HG03139 (cell line): Measurements from ENCODE around the gene TALDO1.

ENCODE experiments used
- ATAC-seq: cut with Tn5 transposase; IDR thresholded peaks from one replicate; pipeline ENCODE4 v1.9.1; 2021; ENCODE audit not compliant: unreplicated experiment

TALDO1 gene

DNA sequence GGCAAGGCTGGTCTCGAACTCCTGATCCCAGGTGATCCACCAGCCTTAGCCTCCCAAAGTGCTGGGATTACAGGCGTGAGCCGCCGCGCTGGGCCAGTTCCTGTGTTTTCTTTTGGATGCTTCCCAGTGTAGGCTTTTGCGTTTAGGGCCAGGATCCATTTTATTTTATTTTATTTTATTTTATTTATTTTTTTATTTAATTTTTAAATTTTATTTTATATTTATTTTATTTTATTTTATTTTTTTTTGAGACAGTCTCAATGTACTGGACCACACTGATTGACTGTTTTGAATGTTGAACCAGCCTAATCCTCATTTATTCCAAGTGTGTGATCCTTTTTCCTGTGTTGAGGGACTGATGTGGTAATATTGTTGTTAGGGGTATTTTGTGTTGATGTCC is 32.8 kb upstream of the TALDO1 start:
- no peak for ATAC-seq

GRCh38 chr11:719214-720016 is 27.8 kb upstream of the TALDO1 start:
- ATAC-seq: no peak

- no peak for ATAC-seq
Observed at GRCh38 chr11:720017-720641, 27.1 kb upstream of the TALDO1 start.

GRCh38 chr11:720642-721246 is 26.5 kb upstream of the TALDO1 start:
- no peak for ATAC-seq

DNA sequence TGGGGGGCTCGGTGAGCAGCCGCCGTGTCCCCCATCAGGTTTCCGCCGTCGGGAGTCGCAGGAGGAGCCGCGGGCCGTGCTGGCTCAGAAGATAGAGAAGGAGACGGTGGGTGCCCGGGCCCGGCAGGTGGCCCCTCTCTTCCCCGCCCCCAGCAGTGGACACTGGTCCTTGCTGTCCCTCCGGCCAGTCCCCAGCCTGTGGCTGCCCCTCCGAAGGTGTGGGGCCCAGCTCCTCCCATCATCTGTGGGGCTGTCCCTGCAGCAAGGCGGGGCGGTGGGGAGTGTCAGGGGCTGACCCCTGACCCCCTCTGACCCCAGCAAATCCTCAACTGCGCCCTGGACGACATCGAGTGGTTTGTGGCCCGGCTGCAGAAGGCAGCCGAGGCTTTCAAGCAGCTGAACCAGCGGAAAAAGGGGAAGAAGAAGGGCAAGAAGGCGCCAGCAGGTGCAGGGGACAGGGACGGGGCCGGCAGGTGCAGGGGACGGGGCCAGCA is 26.0 kb upstream of the TALDO1 start:
- ATAC-seq: no peak

DNA sequence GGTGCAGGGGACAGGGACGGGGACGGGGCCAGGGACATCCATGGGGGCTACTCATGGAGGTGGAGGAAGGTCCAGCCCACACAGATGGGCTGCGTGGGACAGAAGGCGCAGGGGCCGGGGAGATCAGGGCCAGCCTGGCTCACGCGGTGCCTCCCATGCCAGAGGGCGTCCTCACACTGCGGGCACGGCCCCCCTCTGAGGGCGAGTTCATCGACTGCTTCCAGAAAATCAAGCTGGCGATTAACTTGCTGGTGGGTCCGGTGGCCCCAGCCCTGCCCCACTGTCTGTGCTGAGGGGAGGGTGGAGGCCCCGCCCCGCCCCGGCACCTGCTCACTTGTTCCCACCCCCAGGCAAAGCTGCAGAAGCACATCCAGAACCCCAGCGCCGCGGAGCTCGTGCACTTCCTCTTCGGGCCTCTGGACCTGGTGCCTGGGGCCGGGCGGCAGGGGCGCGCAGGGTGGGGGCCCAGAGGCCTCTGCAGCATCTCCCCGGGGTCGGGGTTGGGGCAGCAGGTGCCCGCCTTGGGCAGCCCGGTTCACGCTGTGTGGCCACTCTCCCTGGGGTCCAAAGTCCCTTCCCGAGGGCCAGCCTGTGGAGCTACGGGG is 25.4 kb upstream of the TALDO1 start:
- no peak for ATAC-seq

DNA sequence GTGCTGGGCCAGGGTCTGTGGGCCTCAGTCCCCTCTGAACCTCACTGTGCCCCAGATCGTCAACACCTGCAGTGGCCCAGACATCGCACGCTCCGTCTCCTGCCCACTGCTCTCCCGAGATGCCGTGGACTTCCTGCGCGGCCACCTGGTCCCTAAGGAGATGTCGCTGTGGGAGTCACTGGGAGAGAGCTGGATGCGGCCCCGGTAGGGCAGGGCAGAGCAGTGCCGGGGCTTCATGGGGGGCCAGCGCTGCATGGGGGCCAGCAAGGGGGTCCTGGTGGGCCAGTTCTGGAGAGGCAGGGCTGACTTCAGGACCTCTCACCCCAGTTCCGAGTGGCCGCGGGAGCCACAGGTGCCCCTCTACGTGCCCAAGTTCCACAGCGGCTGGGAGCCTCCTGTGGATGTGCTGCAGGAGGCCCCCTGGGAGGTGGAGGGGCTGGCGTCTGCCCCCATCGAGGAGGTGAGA is 24.9 kb upstream of the TALDO1 start:
- ATAC-seq: no peak

GRCh38 chr11:723120-723883 is 24.0 kb upstream of the TALDO1 start:
- no peak for ATAC-seq

- ATAC-seq: no peak
Observed at GRCh38 chr11:724049-724777, 23.1 kb upstream of the TALDO1 start.

DNA sequence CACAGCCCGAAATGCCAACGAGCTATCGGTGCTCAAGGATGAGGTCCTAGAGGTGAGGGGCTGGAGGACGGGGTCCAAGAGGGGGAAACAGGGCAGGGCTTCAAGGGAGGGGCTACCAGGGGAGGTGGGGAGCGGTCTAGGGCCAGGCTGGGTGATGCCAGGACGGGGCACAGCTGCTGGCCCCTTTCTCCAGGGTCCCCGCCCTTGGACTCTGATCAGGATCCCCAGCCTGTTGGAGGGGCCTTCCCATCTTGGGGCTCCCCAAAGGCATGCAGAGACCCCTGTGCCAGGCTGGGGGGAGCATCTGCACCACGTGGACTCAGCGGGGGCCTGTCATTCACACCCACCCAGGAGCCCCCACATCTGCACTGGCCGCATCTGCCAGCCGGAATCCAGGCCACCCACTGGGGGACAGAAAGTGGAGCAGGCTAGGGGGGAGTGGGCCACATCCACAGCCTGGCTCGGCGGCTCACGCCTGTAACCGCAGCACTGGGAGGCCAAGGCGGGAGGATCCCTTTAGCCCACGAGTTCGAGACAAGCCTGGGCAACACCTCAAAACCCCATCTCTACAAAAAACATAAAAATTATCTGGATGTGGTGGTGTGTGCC is 22.4 kb upstream of the TALDO1 start:
- ATAC-seq: no peak

GRCh38 chr11:725624-726202 is 21.6 kb upstream of the TALDO1 start:
- no peak for ATAC-seq

DNA sequence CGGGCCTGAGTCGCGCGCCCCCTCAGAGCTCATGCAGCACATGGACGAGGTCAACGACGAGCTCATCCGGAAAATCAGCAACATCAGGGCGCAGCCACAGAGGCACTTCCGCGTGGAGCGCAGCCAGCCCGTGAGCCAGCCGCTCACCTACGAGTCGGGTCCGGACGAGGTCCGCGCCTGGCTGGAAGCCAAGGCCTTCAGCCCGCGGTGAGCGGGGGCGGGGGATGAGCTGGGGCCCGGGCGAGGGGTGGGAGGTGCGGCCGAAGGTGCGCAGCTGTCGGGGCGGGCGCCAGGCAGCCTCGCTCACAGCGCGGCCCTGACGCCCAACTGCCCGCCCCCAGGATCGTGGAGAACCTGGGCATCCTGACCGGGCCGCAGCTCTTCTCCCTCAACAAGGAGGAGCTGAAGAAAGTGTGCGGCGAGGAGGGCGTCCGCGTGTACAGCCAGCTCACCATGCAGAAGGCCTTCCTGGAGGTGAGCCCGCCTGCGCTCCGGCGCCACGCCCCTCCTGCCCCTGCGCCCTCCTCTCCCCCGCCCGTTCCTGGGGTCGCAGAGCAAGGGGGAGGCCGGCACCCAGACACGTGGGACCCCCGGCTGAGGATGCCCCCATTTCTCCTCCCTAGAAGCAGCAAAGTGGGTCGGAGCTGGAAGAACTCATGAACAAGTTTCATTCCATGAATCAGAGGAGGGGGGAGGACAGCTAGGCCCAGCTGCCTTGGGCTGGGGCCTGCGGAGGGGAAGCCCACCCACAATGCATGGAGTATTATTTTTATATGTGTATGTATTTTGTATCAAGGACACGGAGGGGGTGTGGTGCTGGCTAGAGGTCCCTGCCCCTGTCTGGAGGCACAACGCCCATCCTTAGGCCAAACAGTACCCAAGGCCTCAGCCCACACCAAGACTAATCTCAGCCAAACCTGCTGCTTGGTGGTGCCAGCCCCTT is 20.7 kb upstream of the TALDO1 start:
- no peak for ATAC-seq

DNA sequence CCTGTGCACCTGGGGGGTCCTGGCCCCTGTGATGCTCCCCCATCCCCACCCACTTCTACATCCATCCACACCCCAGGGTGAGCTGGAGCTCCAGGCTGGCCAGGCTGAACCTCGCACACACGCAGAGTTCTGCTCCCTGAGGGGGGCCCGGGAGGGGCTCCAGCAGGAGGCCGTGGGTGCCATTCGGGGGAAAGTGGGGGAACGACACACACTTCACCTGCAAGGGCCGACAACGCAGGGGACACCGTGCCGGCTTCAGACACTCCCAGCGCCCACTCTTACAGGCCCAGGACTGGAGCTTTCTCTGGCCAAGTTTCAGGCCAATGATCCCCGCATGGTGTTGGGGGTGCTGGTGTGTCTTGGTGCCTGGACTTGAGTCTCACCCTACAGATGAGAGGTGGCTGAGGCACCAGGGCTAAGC is 20.0 kb upstream of the TALDO1 start:
- no peak for ATAC-seq

- no peak for ATAC-seq
Observed at GRCh38 chr11:727859-728748, 19.2 kb upstream of the TALDO1 start.

DNA sequence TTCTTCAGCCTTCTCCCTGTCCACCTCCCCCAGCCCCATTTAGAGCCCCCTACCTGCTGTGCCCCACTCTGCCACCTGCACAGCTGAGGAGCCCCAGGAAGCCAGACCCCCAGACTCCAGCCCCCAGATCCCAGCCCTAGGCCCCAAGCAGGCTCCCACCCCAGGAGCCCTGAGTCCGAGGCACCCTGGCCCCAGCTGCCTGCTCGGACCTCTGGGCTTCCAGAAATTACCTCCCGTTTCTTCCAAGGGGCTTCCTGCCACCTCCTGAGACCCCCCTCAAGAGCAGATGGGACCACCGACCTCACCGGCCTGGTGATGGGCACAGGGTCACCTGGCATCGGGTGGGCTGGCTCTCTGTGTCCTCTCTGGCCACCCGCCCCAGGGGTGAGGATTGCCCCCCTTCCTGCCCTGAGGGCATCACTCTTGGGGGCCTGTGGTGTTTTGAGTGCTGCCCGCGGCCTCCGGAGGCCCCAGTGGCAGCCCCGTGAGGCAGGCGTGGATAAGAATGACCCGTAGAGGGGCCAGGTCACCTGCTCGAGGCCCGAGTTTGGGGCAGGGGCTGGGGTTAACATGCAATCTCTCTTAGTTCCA is 18.3 kb upstream of the TALDO1 start:
- no peak for ATAC-seq

- ATAC-seq: no peak
Observed at GRCh38 chr11:729492-730074, 17.7 kb upstream of the TALDO1 start.

DNA sequence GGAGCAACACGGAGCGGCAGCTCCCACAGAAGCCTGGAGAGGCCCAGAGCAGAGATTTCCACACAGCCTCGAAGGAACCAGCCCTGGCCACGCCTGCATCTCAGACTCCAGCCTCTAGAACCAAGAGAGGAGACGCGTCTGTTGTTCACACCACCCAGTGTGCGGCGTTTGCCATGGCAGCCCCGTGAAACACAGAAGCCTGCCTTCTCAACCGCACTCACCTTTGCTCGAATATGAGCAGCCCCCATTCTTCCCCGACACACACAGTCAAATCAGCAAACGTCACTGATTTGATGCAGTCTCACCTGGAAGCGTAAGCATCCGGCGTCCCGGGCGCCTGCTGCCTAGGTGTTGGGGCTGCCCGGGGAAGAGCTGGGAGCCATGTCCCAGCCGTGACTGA is 14.2 kb upstream of the TALDO1 start:
- ATAC-seq: no peak
